HG03354 (cell line): ENCODE data around the gene CFTR.
A peak's percentile ranks its signal among the peaks of the same experiment; 100 is the strongest.
"Not testable (repeated sequence)": the region's sequence is repeated elsewhere in the genome, so short reads cannot be mapped to it uniquely, and the experiment has no call there.

Source experiments
- ATAC-seq: cut with Tn5 transposase; IDR thresholded peaks from one replicate; pipeline ENCODE4 v1.9.1; 2021; ENCODE audit warnings: mild to moderate bottlenecking; ENCODE audit not compliant: unreplicated experiment, poor library complexity, severe bottlenecking

CFTR gene

DNA sequence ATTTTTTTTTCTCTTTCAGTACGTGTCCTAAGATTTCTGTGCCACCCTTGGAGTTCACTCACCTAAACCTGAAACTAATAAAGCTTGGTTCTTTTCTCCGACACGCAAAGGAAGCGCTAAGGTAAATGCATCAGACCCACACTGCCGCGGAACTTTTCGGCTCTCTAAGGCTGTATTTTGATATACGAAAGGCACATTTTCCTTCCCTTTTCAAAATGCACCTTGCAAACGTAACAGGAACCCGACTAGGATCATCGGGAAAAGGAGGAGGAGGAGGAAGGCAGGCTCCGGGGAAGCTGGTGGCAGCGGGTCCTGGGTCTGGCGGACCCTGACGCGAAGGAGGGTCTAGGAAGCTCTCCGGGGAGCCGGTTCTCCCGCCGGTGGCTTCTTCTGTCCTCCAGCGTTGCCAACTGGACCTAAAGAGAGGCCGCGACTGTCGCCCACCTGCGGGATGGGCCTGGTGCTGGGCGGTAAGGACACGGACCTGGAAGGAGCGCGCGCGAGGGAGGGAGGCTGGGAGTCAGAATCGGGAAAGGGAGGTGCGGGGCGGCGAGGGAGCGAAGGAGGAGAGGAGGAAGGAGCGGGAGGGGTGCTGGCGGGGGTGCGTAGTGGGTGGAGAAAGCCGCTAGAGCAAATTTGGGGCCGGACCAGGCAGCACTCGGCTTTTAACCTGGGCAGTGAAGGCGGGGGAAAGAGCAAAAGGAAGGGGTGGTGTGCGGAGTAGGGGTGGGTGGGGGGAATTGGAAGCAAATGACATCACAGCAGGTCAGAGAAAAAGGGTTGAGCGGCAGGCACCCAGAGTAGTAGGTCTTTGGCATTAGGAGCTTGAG is at the start of gene CFTR:
CFTR (plus strand) TSS at position 801 of the 830 bp plus-strand sequence. CDS start 70 bp downstream, outside the sequence.
- ATAC-seq = no peak

DNA sequence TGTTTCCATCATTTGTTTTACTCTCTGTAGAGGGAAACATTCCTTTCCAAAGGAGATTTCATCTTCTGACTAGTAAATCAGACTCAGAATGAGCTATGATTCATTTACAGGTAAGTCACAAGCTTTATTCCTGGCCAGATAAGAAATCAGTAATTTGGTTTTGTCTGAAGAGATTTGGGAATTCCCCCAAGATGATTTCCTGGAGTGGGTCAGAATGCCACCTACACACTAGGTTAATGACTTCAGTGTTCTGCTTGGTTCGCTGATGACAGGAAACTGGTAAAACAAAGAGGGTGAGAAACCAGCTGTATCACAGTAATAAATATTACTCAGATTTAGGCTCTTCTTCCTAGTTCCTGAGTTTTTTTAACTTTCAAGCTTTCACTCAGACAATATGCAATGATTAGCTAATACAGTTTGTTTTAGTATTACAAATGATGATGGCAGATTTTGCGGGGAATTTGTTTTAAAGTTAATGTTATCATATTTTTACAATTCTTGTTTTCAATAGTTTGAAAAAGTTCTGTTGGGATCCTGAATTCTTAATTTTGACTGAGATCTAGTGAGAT is 44.3 kb upstream of the CFTR start:
- peak; percentile 98 for ATAC-seq

DNA sequence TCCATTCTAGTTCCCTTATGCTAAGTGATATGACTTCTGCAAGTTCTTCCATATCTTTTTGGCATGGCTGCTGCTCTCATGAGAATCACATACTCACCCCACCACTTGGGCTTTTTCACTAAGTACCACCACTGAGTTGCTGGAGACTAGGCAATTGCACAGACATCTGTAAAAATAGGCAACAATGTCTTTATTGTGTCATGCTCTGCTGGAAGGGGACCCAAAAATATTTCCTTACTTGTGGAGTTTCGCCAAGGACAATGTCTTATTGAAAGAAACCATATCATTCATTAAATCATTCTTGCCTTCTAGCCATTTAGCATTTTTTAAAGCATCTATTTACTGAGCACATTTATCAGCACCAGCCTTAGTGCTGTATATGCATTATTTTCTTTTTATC is 35.2 kb upstream of the CFTR start:
- no peak for ATAC-seq

DNA sequence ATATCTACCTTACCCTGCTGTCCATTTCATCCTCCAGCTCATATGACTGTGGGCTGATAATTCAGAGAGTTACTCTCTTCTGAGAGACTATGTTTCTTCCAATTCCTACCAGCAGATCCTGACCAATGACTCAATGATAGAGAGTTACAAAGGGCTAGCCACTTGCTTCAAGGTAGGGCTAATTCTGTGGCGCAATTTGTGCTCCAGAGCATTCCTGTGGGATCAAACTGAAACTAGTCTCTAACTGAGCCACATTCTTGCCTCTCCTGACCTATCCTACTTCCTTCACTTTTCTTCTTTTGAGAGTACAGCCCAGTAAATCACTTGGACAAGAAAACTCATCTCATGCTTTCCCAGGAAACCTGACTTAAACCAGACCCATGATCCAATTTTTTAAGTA is 34.6 kb upstream of the CFTR start:
- no peak for ATAC-seq

DNA sequence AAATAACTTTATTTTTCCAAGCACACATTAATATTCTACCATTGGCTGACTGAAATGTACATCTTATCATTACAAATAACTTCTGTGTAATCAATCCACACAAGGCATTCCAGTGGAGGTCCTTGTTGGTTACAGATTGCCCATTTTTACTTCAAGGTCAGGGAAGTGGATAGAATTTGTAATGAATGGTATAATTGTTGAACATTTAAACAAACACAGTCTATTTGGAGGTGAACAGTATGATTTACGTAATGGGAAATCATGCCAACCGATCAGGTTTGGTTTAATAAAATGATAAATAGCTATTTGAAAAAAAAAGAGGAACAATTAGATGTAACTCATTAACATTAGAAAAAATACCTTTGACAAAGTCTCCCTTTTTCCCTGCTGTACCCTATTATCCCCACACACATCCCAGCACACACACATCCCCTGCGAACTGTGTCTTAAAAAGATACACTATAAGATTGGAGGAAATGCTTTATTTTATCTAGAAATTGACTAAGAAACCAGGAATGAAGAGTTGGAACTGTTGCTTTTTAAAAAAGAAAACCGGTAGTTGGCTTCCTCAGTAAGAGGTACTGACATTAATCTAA is 33.5 kb upstream of the CFTR start:
- no peak for ATAC-seq

DNA sequence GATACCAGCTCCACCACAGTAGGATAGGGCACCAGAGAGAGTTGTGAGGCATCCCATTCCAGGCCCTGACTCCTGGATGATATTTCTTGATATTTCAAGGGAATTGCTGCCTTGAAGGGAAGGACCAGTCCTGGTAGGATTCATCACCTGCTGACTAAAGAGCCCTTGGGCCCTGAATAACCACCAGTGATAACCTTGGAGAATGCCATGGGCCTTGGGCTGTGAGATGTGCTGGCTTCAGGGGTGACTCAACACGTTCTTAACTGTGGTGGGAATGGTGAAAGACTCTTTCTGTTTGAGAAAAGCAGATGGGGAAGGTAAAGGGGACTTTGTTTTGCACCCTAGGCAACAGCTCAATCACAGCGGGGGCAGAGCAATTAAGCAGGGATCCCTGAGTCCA is 31.2 kb upstream of the CFTR start:
- no peak for ATAC-seq

DNA sequence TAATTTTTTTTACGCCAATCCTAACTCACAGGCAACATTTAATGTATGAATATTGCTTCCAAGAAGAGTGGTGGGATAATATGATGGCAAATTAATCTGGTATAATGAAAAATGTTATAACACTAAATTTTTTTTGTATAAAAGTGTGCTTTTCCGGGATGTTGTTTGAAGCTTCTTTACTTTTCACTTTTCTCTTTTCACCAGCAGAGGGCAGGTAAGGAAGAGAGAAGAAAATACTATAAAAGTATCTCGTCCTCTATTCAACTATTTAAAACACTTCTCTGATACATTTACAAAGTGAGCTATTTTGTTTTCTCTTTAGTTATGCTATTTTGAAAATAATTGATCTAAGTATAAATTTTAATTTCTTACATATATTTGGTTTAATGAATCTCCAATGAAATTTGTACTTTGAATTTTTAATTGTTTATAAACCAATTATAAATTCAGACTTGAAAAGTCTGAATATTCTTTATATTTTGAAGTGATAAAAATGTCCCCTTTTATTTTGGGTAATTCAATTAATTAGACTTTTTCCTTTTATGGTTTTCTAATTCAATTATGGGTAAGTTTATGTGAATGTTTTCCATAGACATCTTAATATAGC is 20.7 kb upstream of the CFTR start:
- ATAC-seq = peak; percentile 76

DNA sequence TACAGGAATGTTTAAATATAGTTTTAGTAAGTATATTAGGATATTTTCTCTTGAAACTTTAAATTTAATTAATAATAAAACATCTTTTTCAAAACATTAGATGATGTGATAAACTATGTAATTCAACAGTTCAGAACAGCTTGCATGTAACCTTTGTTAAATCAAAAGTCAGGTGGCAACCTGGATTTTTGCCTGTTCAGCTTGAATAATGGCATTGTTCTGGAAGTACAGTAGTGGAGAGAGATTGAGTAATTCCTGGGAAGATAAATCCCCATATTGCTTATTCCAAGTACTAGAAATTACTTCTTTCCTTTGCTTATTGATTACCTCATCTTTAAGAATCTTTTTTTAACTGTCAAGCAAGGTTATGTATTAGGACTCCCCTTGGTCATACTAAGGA is 20.1 kb upstream of the CFTR start:
- no peak for ATAC-seq

DNA sequence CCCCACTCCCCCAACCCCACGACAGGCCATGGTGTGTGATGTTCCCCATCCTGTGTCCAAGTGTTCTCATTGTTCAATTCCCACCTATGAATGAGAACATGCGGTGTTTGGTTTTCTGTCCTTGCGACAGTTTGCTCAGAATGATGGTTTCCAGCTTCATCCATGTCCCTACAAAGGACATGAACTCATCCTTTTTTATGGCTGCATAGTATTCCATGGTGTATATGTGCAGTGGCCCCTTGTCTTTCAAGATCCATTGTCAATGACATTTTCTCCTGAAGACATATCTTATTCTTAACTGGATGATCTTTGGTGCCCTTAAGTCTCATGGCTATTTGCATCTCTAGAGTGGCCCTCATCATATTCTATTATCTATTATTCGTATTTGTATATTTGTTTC is 19.0 kb upstream of the CFTR start:
- not testable (repeated sequence) for ATAC-seq

DNA sequence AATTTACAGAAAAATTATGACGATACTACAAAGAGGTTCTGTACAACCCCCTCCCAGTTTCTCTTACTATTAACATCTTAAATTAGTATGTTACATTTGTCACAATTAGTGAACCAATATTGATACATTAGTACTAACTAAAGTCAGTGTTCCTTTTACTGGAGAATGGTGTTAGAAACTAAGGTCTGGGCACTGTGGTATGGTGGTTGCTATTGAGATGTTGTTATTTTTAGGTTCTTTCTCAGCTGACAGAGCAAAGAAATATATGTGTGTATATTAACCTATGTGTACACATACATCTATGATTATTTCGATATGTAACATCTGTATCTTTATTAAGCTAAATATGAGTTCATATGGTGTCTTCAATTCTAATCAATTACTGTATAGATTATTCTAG is 11.7 kb upstream of the CFTR start:
- ATAC-seq = no peak

DNA sequence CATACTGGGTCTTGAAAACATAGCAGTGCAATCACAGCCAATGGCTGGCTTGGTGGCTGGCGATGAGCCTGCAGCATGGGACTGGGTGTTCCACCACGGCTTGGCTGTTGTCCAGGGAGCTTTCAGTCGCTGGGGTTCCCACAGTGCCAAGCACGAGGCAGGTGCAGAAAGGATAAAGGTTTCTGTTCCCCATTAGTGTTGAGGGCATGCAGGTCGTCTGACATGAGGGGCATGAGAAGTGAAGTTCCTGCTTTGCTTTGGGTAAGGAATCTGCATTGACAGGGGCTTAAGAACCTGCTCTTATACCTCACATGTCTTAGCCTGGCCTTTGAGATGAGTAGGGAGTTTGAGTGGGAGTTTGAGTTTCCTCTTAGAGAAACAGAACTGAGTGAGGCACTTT is 9.0 kb upstream of the CFTR start:
- no peak for ATAC-seq

DNA sequence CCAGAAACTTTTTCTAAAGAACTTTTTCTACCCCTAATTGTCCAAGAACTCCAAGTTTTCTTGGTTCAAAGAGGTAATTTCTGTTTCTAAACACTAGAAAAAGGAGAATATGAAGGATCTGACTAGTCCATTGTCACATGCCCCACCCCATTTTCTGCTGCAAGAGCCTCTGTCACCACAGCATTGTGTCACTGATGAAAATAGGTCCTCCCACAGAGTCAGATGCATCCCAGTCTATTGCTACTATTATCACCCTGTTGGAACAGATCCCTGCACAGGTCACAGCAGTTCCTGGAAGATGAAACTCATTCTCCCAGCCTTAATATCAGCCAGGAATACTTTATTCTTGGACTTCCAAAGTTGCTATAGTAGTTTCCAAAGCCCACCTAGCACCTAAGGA is 7.5 kb upstream of the CFTR start:
- no peak for ATAC-seq

DNA sequence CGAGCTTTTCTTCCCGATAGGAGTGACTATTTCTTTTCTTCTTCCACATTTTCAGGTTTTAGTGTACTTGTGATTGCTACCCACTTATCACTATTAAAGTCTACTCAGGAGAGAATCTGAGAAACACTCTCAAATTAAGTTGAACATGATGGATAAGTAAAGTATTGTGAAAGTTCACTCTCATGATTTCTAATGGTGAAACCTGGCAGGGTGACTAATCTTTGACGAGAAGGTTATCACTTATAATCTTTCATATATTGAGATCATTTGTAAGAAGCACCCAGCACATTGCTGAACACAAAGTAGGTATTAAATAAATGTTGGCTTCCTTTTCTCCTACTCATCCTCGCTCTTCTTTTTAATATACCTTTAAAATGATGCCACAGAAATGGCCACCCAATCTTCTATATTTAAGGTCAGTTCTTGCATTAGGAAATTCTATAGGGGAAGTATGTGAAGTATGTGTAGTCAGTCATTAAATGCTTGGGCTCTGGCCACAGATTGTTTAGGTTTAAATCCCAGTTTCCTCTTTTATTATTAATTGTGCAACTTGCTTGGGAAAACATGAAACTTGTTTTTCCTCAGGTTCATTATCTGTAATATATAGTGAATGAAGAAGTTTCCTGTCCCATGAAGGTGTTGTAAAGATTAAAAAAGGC is 3.1 kb upstream of the CFTR start:
- no peak for ATAC-seq

DNA sequence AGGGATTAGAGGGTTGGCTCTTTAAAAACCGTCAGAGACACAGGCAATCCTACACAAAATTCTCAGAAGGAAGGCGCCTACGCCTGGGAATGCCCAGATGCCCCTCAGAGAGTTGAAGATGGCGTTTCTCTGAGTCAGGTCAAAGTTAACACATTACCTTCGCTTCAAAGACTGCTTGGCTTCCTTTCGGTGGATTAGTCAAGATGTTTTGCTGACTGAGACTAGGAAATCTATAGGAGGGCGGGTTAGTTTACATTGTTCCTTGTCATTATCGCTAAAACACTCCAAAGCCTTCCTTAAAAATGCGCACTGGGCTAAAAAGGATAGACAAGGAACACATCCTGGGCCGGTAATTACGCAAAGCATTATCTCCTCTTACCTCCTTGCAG is 995 bp upstream of the CFTR start:
- ATAC-seq = no peak

DNA sequence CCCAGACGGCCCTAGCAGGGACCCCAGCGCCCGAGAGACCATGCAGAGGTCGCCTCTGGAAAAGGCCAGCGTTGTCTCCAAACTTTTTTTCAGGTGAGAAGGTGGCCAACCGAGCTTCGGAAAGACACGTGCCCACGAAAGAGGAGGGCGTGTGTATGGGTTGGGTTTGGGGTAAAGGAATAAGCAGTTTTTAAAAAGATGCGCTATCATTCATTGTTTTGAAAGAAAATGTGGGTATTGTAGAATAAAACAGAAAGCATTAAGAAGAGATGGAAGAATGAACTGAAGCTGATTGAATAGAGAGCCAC is 184 bp downstream of the CFTR start:
- ATAC-seq = no peak

DNA sequence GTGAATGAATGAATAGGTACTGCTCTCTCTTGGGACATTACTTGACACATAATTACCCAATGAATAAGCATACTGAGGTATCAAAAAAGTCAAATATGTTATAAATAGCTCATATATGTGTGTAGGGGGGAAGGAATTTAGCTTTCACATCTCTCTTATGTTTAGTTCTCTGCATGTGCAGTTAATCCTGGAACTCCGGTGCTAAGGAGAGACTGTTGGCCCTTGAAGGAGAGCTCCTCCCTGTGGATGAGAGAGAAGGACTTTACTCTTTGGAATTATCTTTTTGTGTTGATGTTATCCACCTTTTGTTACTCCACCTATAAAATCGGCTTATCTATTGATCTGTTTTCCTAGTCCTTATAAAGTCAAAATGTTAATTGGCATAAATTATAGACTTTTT is 1.2 kb downstream of the CFTR start:
- ATAC-seq = no peak

DNA sequence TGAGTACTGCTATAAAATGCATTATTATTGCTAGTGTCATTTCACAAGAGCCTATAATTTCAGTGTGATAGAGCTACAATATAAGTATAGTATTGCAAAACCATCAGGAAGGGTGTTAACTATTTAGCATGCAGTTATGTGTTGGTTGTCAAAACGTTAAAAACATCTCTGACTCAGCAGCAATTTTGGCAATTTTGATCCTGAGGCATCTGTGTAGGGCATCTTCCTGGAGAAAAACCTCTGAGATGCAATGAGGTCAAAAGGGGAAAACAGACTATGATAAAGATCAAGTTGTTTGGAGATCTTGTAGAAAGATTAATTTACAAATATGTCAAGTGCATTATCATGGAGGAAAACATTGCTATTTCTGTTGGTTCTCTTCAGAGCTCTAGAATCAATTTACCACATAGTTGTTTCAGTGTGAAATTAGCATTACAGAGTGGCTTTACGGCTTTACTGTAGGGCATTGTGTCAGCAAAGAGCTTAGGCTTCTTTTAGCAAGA is 5.3 kb downstream of the CFTR start:
- no peak for ATAC-seq

DNA sequence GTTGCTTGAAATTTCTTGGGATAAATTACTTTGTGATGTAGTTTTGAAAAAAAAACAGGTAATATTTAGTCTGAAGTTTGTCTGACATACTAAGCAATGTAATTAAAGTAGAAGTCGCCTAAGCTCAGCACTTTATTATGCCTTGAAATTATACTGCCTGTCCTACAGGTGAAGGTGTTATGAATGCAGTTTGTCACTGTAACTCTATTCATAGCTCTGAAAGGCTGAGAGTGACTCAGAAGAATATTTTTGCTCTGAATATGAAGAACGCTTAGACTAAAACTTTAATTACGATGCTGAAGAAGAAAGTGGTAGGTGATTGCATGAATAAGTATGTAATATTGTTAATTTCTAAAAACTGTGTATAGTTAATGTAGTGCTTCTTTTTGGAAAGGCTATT is 9.2 kb downstream of the CFTR start:
- ATAC-seq = no peak

DNA sequence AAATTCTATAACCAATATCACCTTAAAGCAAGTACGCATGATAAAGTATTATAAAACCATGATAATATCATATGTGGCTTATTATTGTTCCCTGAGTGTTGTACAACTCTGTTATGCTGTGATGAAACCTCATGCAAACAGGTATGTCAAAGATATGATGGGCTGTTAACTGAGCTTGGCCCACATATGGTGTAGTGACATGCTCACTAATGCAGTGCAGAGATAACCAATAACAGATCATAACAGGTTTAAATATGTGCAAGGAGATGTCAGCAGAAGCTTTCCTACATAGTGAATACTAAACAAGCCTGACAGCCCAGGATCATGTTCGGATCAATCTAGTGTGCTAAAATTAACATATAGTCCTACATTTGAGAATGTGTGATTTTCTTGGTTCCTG is 9.6 kb downstream of the CFTR start:
- ATAC-seq = no peak

DNA sequence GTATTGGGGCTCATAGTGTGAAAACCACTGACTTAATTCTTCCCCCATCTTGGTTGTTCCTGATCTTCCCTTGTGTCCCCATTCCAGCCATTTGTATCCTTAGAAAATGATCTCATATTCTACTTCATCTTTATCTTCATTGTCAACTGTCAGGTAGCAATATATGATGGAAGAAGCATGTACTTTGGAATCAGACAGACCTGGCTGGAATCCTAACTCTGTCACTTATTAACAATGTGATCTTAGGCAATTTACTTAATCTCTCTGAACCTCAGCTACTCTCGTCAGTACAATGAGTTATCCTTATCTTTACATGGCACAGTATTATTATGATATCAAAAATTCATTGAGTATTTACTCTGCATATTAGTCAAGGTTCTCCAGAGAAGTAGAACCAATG is 10.1 kb downstream of the CFTR start:
- ATAC-seq = no peak
